ENCODE results near the gene GSTA3.

DNA sequence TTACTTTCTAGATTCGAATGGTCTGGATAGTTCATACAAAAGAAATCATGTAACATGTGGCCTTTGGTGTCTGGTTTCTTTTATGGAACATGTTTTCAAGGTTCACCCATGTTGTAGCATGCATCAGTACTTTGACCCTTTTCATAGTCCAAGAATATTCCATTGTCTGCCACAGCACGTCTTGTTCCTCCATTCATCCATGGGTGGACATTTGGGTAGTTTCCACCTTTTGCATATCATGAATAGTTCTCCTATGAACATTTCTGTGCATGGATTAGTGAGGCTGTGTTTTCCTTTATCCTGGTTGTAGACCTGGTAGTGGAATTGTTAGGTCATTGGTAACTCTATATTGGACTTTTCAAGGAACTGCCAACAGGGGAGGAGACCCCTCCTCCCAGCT lies 31.7 kb downstream of the GSTA3 start:
- TF ChIP-seq, protein P1, sequence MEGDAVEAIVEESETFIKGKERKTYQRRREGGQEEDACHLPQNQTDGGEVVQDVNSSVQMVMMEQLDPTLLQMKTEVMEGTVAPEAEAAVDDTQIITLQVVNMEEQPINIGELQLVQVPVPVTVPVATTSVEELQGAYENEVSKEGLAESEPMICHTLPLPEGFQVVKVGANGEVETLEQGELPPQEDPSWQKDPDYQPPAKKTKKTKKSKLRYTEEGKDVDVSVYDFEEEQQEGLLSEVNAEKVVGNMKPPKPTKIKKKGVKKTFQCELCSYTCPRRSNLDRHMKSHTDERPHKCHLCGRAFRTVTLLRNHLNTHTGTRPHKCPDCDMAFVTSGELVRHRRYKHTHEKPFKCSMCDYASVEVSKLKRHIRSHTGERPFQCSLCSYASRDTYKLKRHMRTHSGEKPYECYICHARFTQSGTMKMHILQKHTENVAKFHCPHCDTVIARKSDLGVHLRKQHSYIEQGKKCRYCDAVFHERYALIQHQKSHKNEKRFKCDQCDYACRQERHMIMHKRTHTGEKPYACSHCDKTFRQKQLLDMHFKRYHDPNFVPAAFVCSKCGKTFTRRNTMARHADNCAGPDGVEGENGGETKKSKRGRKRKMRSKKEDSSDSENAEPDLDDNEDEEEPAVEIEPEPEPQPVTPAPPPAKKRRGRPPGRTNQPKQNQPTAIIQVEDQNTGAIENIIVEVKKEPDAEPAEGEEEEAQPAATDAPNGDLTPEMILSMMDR (IDR thresholded peaks at IDR 0.05 in 4 of 5, conservative IDR thresholded peaks at IDR 0.05 in 1 of 5), result no peak
- TF ChIP-seq POLR2A (IDR thresholded peaks at IDR 0.05), result no peak
